Measurements from ENCODE around the gene PRMT2.

DNA sequence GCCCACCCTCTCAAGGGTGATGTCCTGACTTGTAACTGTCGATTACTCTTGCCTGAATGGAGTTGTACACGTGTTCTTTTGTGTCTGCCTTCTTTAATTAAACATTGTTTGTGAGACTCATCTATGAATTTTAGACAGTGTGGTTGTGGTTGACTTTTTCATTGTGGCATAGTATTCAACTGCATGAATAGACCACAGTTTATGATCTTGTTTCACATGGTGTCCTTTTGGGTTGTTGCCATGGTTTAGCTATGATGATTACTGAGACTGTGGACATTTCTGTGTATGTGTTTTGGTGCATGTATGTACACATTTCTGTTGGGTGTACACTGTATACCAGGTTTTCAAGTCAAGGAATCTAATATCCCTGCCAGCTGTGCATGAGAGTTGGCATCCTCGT, 30.1 kb downstream of the PRMT2 start:
- TF ChIP-seq, protein P1, sequence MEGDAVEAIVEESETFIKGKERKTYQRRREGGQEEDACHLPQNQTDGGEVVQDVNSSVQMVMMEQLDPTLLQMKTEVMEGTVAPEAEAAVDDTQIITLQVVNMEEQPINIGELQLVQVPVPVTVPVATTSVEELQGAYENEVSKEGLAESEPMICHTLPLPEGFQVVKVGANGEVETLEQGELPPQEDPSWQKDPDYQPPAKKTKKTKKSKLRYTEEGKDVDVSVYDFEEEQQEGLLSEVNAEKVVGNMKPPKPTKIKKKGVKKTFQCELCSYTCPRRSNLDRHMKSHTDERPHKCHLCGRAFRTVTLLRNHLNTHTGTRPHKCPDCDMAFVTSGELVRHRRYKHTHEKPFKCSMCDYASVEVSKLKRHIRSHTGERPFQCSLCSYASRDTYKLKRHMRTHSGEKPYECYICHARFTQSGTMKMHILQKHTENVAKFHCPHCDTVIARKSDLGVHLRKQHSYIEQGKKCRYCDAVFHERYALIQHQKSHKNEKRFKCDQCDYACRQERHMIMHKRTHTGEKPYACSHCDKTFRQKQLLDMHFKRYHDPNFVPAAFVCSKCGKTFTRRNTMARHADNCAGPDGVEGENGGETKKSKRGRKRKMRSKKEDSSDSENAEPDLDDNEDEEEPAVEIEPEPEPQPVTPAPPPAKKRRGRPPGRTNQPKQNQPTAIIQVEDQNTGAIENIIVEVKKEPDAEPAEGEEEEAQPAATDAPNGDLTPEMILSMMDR (IDR thresholded peaks at IDR 0.05), result no peak
- TF ChIP-seq POLR2A (IDR thresholded peaks at IDR 0.05), result no peak

All from heart left ventricle (tissue), 13 donors.